Activated CD8-positive, alpha-beta T cell treated with anti-CD3 and anti-CD28 coated beads, Interleukin-2, amount 10 ng/mL, durations not matched to agents 7 days and 5 days (primary cell): ENCODE results near the gene GUCY2C. TPM values are rescaled to one million over a fixed set of nuclear protein-coding genes. Genes with fewer than 3 reads are reported as not detected.

Source experiments
- ATAC-seq: fragments of 150-1000 bp; cut with Tn5 transposase; one replicate; pipeline ENCODE4 v1.10.0; 2021; ENCODE audit warnings: moderate library complexity
- CTCF ChIA-PET: fragments of 350-600 bp; sonication (Branson Sonifier 250); formaldehyde crosslinking; loops from one replicate; lab custom pipeline; 2021; ENCODE audit warnings: antibody characterized with exemption; lab: Charles Lee
- POLR2A ChIA-PET: fragments of 350-600 bp; sonication (Branson Sonifier 250); formaldehyde crosslinking; loops from one replicate; lab custom pipeline; 2021; ENCODE audit warnings: antibody characterized with exemption; lab: Charles Lee
- DNase-seq: peaks from one replicate; pipeline ENCODE4 v3.0.0-alpha.2; 2020
- H3K27ac Mint-ChIP-seq: one replicate; pipeline ENCODE4 v1.8.0; 2021; ENCODE audit warnings: mild to moderate bottlenecking, mixed read lengths
- H3K27me3 Mint-ChIP-seq: one replicate; pipeline ENCODE4 v1.8.0; 2021; ENCODE audit warnings: low read depth, mixed read lengths
- H3K36me3 Mint-ChIP-seq: one replicate; pipeline ENCODE4 v1.8.0; 2021; ENCODE audit warnings: low read depth, mixed read lengths
- H3K4me1 Mint-ChIP-seq: one replicate; pipeline ENCODE4 v1.8.0; 2021; ENCODE audit warnings: low read depth, mixed read lengths
- H3K4me3 Mint-ChIP-seq: one replicate; pipeline ENCODE4 v1.8.0; 2021; ENCODE audit warnings: mild to moderate bottlenecking, mixed read lengths
- H3K9me3 Mint-ChIP-seq: one replicate; pipeline ENCODE4 v1.8.0; 2022; ENCODE audit warnings: mixed read lengths; ENCODE audit not compliant: insufficient read depth
- total RNA-seq, 2 experiments: library from RNA; stranded (reverse); gene quantifications; one replicate each; pipeline ENCODE4 v1.2.3, GENCODE V29; 2021

GUCY2C gene
- total RNA-seq, 2 experiments from 2014 or later: not detected

- no peaks in the 10 kb centered on the region for H3K36me3 Mint-ChIP-seq
- no peaks in the 10 kb centered on the region for H3K4me1 Mint-ChIP-seq
- ATAC-seq (no peak), DNase-seq (no peak)
- H3K9me3 Mint-ChIP-seq: no peaks in the 10 kb centered on the region
- ChIA-PET CTCF (no interaction called here), POLR2A (no interaction called here)
- no peak overlapping the region for H3K27ac Mint-ChIP-seq
- peaks cover 3% of the 10 kb centered on the region for H3K27me3 Mint-ChIP-seq
- no peak overlapping the region for H3K4me3 Mint-ChIP-seq
Measured at GRCh38 chr12:14681625-14682024, 14.8 kb downstream of the GUCY2C start.

- CTCF ChIA-PET: no interaction called here
- H3K27me3 Mint-ChIP-seq: peaks cover 3% of the 10 kb centered on the region
- no peaks in the 10 kb centered on the region for H3K4me1 Mint-ChIP-seq
Measured at GRCh38 chr12:14681190-14681589, 15.2 kb downstream of the GUCY2C start.

DNA sequence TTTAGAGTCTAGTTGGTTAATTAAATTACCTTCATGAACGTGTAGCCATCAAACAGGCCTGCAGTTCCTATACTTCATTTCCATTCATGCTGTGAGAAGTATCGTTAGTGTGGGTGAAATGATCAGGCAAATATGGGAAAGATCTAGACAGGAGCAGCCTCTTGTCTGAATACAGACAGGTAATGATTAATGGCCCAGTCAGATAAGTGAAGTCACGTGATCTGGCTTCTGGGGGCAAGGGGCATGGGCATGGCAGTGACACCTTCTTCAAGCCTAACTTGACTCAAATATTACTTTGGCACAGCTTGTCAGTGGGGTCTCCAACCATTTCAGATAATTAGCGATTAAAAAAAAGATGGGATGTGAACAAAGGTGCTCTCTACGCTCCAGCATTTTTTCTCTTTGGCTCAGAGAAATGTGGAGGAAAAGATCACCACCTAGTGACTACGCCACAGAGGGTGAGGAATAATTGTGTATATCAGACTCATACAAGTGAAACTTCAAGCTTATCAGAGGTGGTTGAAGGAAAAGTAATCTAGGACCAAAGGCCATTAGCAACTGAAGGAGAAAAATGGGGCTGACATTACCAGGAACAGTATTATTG, 17.8 kb downstream of the GUCY2C start:
- ATAC-seq (no peak), DNase-seq (no peak)
- no peaks in the 10 kb centered on the region for H3K9me3 Mint-ChIP-seq
- no peak overlapping the region for H3K27ac Mint-ChIP-seq
- H3K4me3 Mint-ChIP-seq: no peak overlapping the region
- H3K27me3 Mint-ChIP-seq: peaks cover 12% of the 10 kb centered on the region
- CTCF ChIA-PET: no interaction called here
- POLR2A ChIA-PET: no interaction called here
- no peaks in the 10 kb centered on the region for H3K4me1 Mint-ChIP-seq
- no peaks in the 10 kb centered on the region for H3K36me3 Mint-ChIP-seq

More at GRCh38 chr12:14681190-14681589, 15.2 kb downstream of the GUCY2C start:
- Mint-ChIP-seq H3K36me3 (no peaks in the 10 kb centered on the region), H3K4me3 (no peak overlapping the region), H3K9me3 (no peaks in the 10 kb centered on the region), H3K27ac (no peak overlapping the region)
- POLR2A ChIA-PET: no interaction called here
- DNase-seq (no peak), ATAC-seq (no peak)

DNA sequence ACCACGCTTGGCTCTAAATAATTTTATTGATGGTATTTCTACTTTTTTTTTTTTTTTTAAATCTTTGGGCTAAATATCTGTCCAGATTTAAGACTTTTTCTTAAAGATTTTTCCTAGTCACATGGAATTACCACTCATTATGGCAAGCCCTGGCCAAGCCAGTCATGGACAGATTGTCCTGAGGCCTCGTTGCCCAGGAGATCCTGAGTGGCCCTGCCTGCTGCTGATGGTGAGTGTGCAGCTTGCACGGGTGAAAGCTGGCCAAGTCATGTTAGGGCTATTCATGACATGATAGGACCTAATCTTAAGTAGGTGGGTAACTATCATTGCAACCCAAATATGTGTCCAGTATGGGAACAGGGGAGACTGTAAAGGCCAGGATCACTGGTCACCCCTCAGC, 27.8 kb downstream of the GUCY2C start:
- POLR2A ChIA-PET: no interaction called here
- no peaks in the 10 kb centered on the region for H3K36me3 Mint-ChIP-seq
- no peak overlapping the region for H3K27ac Mint-ChIP-seq
- no peak overlapping the region for H3K4me3 Mint-ChIP-seq
- ATAC-seq: no peak
- H3K9me3 Mint-ChIP-seq: no peaks in the 10 kb centered on the region
- CTCF ChIA-PET: no interaction called here
- no peak for DNase-seq
- peaks cover 9% of the 10 kb centered on the region for H3K4me1 Mint-ChIP-seq
- H3K27me3 Mint-ChIP-seq: no peaks in the 10 kb centered on the region

DNA sequence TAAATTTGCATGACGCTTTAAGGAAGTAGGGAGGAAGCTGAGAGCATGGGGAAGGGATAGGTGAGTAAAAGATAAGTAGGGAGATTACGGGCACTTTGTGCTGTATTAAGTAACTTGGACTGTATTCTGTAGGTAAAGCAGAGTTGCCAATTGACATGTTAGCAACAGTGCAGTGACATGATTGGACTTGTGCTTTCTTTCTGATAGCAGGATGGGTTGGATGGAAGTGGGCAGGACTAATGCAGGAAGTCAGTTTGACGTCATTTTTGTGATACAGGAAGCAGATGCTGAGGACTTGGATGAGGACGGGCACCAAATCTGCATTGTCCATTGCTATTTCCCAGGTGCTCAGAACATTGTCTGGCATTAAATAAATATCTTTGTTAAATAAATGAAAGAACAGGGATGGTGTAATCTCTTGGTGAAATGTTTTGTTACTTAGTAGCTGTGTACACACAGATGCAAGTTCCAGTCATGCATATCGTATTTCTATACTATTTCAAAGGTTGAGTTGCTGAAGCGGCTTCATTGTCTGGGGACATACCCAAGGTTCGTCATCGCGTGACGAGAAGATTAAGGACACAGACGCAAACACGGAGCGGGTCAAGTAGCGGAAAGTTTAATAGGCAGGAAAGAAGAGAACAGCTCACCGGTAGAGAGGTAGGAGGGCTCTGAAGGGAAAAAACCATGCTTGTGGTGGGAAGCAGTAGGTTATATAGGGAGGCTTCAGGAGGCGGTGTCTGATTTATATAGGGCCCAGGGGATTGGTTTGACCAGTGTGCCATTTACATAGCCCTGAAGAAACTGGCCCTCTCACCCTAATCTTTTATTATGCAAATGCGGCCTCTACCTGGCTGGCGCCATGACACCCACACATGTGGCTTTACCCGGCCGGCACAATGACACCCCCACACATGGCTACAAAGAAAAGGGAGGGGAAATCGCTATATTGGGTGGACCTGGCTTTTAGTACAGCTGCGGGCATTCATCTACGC, 30.7 kb downstream of the GUCY2C start:
- CTCF ChIA-PET: interaction anchor here (1.0 to 8.2 kb wide), 5 partner anchors 13 to 428 kb away, joined by 3 to 52 read pairs (median 4); no protein-coding TSS in a partner anchor
- POLR2A ChIA-PET: no interaction called here

DNA sequence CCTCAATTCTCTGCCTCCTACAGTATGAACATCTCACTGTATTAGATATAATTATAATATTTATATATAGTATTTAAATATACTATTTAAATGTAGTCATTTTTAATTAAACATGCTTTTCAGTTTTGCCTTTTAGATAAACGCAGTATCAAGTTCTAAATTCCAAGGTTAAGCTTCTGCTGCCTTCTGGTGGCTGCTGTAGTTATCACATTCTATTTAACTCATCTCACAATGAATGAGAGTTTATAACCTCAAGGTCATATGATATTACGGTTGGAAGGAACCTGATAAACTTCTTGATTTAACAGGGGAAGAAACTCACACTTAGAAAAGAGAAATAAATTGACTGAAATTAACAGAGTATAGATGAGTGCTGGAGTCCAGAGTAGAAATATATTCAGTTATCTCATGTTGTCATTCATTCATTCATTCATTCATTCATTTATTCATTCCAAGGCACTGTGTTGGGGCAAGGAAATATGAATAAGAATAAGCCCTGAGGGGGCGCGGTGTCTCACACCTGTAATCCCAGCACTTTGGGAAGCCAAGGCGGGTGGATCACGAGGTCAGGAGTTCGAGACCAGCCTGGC, 31.9 kb downstream of the GUCY2C start:
- ChIA-PET CTCF (interaction anchor here (0.9 to 8.2 kb wide), 6 partner anchors 12 to 427 kb away, joined by 3 to 52 read pairs (median 4); no protein-coding TSS in a partner anchor), POLR2A (no interaction called here)
- H3K27ac Mint-ChIP-seq: no peak overlapping the region
- H3K36me3 Mint-ChIP-seq: no peaks in the 10 kb centered on the region
- no peak overlapping the region for H3K4me3 Mint-ChIP-seq
- H3K27me3 Mint-ChIP-seq: peaks cover 5% of the 10 kb centered on the region
- H3K4me1 Mint-ChIP-seq: peaks cover 9% of the 10 kb centered on the region
- ATAC-seq (peak; percentile 47), DNase-seq (peak; percentile 64)
- no peaks in the 10 kb centered on the region for H3K9me3 Mint-ChIP-seq

More for the DNA sequence above, 30.7 kb downstream of the GUCY2C start:
- Mint-ChIP-seq H3K4me3 (no peak overlapping the region), H3K36me3 (no peaks in the 10 kb centered on the region), H3K27me3 (peaks cover 5% of the 10 kb centered on the region), H3K9me3 (no peaks in the 10 kb centered on the region), H3K27ac (no peak overlapping the region), H3K4me1 (peaks cover 9% of the 10 kb centered on the region)
- DNase-seq (no peak), ATAC-seq (no peak)

GRCh38 chr12:14663002-14663401, 33.4 kb downstream of the GUCY2C start:
- ATAC-seq (no peak), DNase-seq (no peak)
- no peak overlapping the region for H3K4me3 Mint-ChIP-seq
- H3K36me3 Mint-ChIP-seq: no peaks in the 10 kb centered on the region
- ChIA-PET POLR2A (no interaction called here), CTCF (interaction anchor here (0.8 to 8.2 kb wide), 4 partner anchors 16 to 478 kb away, joined by 3 to 52 read pairs (median 4); no protein-coding TSS in a partner anchor)
- peaks cover 9% of the 10 kb centered on the region for H3K4me1 Mint-ChIP-seq
- no peak overlapping the region for H3K27ac Mint-ChIP-seq
- peaks cover 7% of the 10 kb centered on the region for H3K27me3 Mint-ChIP-seq
- no peaks in the 10 kb centered on the region for H3K9me3 Mint-ChIP-seq

DNA sequence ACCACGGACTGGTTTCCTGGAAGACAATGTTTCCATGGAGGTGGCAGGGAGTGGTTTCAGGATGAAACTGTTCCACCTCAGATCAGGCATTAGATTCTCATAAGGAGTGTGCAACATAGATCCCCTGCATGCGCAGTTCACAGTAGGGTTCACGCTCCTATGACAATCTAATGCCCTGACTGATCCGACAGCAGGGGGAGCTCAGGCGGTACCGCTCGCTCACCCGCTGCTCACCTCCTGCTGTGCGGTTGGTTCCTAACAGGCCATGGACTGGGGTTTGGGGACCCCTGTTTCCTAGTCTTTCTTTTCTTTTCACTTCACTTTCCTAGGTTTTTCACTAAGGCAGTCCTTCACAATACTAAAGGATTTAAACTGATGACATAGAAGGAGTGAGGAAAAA, 39.6 kb downstream of the GUCY2C start:
- no peaks in the 10 kb centered on the region for H3K36me3 Mint-ChIP-seq
- ChIA-PET CTCF (no interaction called here), POLR2A (no interaction called here)
- H3K9me3 Mint-ChIP-seq: no peaks in the 10 kb centered on the region
- no peak overlapping the region for H3K4me3 Mint-ChIP-seq
- ATAC-seq (no peak), DNase-seq (no peak)
- no peak overlapping the region for H3K27ac Mint-ChIP-seq
- H3K27me3 Mint-ChIP-seq: peaks cover 5% of the 10 kb centered on the region
- H3K4me1 Mint-ChIP-seq: peaks cover 3% of the 10 kb centered on the region

DNA sequence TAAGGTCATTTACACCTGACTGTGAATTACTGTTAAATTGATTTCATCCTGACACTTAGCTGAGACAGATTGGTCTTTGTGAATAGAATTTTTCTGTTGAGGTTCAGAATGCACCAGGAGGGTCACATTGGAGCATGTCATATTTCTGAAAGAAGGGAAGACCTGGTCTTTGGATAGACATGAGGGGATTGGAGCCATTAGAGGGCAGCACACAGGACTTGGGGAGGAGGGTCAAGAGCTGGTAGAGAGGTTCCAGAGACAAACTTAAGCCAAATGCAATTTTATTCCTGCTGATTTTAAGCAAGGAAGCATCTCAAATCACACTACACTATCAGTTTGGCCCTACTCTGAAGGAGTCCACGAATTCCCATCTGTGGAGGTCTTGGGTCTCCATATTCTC, 41.1 kb downstream of the GUCY2C start:
- Mint-ChIP-seq H3K9me3 (no peaks in the 10 kb centered on the region), H3K27me3 (peaks cover 2% of the 10 kb centered on the region), H3K4me3 (no peak overlapping the region), H3K36me3 (no peaks in the 10 kb centered on the region), H3K4me1 (peaks cover 3% of the 10 kb centered on the region), H3K27ac (no peak overlapping the region)
- POLR2A ChIA-PET: no interaction called here
- ATAC-seq (no peak), DNase-seq (no peak)
- CTCF ChIA-PET: interaction anchor here (1.9 kb wide), 1 partner anchor 26 kb away, joined by 8 read pairs; no protein-coding TSS in a partner anchor

GRCh38 chr12:14654842-14655241, 41.6 kb downstream of the GUCY2C start:
- DNase-seq (no peak), ATAC-seq (no peak)
- CTCF ChIA-PET: interaction anchor here (1.9 kb wide), 1 partner anchor 26 kb away, joined by 8 read pairs; no protein-coding TSS in a partner anchor
- POLR2A ChIA-PET: no interaction called here
- H3K4me3 Mint-ChIP-seq: no peak overlapping the region
- H3K4me1 Mint-ChIP-seq: peaks cover 3% of the 10 kb centered on the region
- H3K27me3 Mint-ChIP-seq: peaks cover 2% of the 10 kb centered on the region
- H3K27ac Mint-ChIP-seq: no peak overlapping the region
- H3K9me3 Mint-ChIP-seq: no peaks in the 10 kb centered on the region
- no peaks in the 10 kb centered on the region for H3K36me3 Mint-ChIP-seq

- no peak for ATAC-seq
- Mint-ChIP-seq H3K27me3 (peaks cover 2% of the 10 kb centered on the region), H3K4me1 (peaks cover 3% of the 10 kb centered on the region), H3K4me3 (no peak overlapping the region), H3K9me3 (no peaks in the 10 kb centered on the region), H3K36me3 (no peaks in the 10 kb centered on the region), H3K27ac (no peak overlapping the region)
- POLR2A ChIA-PET: no interaction called here
- CTCF ChIA-PET: interaction anchor here (1.9 kb wide), 1 partner anchor 25 kb away, joined by 8 read pairs; no protein-coding TSS in a partner anchor
- no peak for DNase-seq
Measured at GRCh38 chr12:14654416-14654815, 42.0 kb downstream of the GUCY2C start.
